GM12801 (cell line): Measurements from ENCODE around the gene GNAT3.

Source experiments
- CTCF ChIP-seq: IDR thresholded peaks from one replicate; pipeline ENCODE4 v1.5.1; 2011; ENCODE audit warnings: control low read depth; ENCODE audit not compliant: insufficient read length; ENCODE audit errors: extremely low read depth

Gene GNAT3

GRCh38 chr7:80432166-80432565, 79.7 kb downstream of the GNAT3 start:
- TF ChIP-seq CTCF = no peak

GRCh38 chr7:80429181-80429580, 82.7 kb downstream of the GNAT3 start:
- TF ChIP-seq CTCF = no peak

GRCh38 chr7:80428161-80429054, 83.5 kb downstream of the GNAT3 start:
- TF ChIP-seq CTCF = no peak

GRCh38 chr7:80427218-80427617, 84.6 kb downstream of the GNAT3 start:
- TF ChIP-seq CTCF = no peak

GRCh38 chr7:80420876-80421275, 91.0 kb downstream of the GNAT3 start:
- no peak for TF ChIP-seq CTCF

- no peak for TF ChIP-seq CTCF
These were observed 94.6 kb downstream of the GNAT3 start for GRCh38 chr7:80417211-80417793.

- no peak for TF ChIP-seq CTCF
These were observed 96.3 kb downstream of the GNAT3 start for GRCh38 chr7:80415522-80415921.
